Measurements from ENCODE around the gene ANKRD29. TPM values are rescaled to one million over a fixed set of nuclear protein-coding genes. Genes with fewer than 3 reads are reported as not detected.

ANKRD29 gene
- total RNA-seq, 1 experiment from 2014 or later = 8.9 TPM

- DNase-seq (ENCODE audit: low spot score) = no peak
These were observed 21.9 kb upstream of the ANKRD29 start for GRCh38 chr18:23684515-23685197.

GRCh38 chr18:23683671-23684070 lies 21.0 kb upstream of the ANKRD29 start:
- DNase-seq (ENCODE audit: low spot score) = no peak

- no peak for DNase-seq (ENCODE audit: low spot score)
These were observed 20.4 kb upstream of the ANKRD29 start for GRCh38 chr18:23683155-23683554.

DNA sequence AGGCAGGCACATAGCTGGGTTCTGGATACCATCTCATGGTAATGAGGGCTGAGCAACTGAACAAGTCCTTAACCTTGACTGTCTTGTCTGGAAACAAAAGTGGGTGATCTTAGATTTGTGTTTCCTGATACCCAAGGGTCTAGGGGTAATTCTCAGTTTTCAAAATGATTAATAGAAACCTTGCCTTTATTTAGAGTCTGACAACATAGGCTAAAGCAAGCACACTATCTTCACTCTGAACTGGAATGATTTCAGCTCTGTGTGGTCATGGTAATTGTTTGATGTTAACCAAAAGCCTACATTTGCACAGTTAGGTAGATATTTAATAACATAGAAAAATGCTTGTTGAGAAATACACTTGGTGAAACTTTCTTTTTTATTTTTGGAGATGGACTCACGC lies 19.8 kb upstream of the ANKRD29 start:
- no peak for DNase-seq (ENCODE audit: low spot score)

DNA sequence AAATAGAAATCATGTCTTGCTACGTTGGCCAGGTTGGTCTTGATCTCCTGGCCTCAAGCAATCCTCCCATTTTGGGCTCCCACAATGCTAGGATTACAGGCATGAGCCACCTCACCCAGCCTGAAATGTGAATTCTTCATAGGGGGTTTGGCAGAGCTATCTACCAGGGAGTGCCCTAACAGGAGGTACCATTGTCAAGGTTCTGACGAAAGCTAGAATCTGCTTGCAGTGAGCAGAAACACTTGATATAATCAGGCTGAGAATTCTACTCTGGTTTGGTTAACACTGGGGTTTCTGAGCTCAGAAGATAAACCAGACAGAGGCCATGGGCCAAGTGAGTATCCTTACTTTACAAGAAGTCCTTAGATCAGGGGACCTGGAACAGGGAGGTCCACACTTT lies 19.3 kb upstream of the ANKRD29 start:
- DNase-seq (ENCODE audit: low spot score) = no peak

DNA sequence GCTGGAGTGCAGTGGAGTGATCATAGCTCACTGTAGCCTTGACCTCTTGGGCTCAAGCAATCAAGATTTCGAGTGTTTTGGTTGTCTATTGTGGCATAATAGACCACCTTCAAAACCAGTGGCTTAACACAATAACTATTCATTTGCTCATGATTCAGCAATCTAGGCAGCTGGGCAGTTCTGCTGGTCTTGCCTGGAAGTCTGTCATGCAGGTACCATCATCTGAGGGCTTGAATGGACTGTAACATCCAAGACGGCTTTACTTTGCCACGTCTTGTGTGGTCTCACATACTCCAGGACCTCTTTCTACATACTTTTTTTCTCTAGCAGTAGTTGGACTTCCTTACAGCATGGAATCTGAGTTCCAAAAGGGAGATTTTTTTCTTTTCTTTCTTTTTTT lies 13.2 kb upstream of the ANKRD29 start:
- DNase-seq (ENCODE audit: low spot score) = no peak

- DNase-seq (ENCODE audit: low spot score) = no peak
These were observed 12.5 kb upstream of the ANKRD29 start for GRCh38 chr18:23675236-23675635.

DNA sequence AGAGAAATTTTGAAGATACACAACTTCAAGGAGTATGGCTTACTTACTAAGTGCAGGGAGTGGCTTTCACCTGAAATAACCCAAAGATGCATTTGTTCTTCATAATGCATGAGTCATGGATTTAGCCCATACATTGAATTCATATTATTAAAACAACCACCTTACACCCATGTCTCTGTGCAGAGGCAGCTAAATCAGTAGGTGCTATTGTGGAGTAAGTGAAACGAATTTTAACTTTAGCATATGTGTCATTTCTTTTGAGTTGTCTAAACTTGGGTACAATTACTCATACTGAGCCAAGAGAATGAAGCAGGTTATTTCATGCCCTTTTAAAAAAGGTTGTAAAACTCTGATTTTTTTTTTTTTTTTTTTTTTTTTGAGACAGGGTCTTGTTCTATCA lies 11.0 kb upstream of the ANKRD29 start:
- DNase-seq (ENCODE audit: low spot score) = no peak

DNA sequence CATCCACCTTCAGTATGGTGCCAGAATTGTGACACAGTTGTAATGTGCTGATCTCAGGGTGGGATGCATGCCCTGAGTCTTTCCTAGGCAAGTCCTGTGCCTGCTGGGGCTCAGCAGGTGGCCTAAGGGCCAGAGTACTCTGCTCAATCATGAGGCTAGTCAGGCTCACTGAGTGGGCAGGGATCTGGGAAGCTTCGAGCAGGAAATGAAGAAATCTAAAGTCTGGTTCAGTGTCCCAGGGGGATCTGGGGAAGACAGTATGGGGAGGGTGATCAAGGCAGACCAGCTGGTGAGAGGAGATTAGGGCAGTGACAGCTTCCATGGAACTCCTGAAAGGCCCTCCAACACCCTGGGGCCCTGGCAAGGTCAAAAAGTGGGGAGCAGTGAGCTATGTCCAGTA lies 8.9 kb upstream of the ANKRD29 start:
- no peak for DNase-seq (ENCODE audit: low spot score)

DNA sequence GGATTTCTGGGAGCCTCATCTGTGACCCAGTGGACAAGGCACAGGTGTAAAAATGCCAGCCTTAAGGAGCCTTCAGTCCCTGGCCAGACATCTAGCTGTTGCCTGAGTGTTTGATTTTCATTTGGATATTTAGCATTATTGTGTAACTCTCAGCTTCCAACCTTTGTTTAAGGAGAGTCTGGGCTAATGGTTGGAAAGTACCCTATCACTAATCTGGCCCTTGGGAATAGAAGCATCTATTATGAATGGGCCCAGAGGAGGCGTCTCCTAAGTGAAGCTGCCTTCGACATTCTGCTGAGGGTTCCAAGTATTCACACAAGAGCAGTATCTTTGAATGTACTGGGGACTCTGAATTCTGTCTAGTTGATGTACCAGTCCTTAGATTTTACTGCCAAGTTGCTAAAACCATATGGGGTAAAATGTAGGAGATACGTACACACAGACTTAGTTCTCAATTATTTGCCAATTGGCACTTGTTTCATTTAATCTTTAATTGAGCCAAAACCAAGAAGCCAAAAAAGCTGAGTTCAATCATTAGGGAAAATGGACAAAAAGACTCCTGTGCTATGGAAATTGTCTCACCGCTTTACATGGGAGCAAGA lies 7.2 kb upstream of the ANKRD29 start:
- no peak for DNase-seq (ENCODE audit: low spot score)

DNA sequence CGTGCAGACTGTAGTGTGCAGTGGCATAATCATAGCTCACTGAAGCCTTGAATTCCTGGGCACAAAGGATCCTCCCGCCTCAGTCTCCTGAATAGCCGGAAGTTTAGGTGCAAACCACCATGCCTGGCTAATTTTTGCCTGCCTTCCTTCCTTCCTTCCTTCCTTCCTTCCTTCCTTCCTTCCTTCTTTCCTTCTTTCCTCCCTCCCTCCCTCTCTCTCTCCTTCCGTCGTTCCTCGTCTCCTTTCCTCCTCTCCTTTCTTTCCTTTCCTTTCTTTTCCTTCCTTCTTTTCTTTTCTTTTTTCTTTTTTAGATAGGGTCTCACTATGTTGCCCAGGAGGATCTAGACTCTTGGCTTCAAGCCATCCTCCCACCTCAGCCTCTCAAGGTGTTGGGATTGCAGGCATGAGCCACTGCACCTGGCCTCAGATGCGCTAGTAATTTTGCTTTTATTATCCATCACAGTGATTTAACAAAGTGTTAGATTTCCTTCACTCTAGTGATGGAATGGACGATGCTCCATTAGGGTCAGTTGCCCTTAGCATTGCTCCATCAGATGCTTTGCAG lies 6.6 kb upstream of the ANKRD29 start:
- DNase-seq (ENCODE audit: low spot score) = no peak

- DNase-seq (ENCODE audit: low spot score) = no peak
These were observed 6.0 kb upstream of the ANKRD29 start for GRCh38 chr18:23668731-23669130.

- no peak for DNase-seq (ENCODE audit: low spot score)
These were observed 4.4 kb upstream of the ANKRD29 start for GRCh38 chr18:23667114-23667513.

DNA sequence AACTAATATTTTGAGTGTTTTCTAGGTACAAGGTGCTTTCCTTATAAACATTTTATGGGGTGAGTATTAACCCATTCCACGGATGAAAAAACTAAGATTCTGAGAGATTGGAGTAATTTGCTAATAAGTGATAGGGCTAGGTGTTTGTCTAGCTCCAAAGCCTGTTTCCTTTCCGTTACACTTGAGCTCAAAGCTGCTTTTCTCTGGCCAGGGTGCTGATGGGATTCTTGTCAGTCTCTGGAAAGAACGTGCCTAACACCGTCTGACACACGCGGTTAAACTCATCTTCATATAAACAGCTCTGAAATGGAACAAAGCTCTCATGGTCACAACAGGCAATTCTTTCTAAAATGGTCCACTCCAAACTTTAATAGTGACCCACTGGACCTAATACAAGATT lies 2.0 kb upstream of the ANKRD29 start:
- no peak for DNase-seq (ENCODE audit: low spot score)

GRCh38 chr18:23661735-23662308 lies 889 bp downstream of the ANKRD29 start:
- DNase-seq (ENCODE audit: low spot score) = no peak

GRCh38 chr18:23658285-23658684 lies 4.4 kb downstream of the ANKRD29 start:
- no peak for DNase-seq (ENCODE audit: low spot score)

DNA sequence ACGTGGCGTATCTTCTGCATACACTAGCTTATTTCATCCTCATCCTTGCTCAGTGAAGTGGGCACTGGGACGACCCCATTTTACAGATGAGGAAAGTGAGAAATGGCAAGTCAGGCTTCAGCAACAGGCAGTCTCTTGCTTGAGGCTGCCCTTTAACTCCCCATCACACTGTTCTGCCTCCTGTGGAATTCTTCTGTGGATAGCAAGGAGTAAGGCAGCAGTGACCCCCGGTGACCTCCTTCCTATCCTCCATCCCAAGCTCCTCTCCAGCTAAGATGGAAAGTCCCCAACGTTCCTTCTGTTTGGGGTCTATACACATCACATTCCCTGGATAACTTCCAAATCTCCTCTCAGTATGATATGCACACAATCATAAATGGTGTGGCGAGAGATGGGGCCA lies 10.5 kb downstream of the ANKRD29 start:
- DNase-seq (ENCODE audit: low spot score) = no peak

GRCh38 chr18:23650968-23651927 lies 11.5 kb downstream of the ANKRD29 start:
- DNase-seq (ENCODE audit: low spot score) = peak; percentile 53

DNA sequence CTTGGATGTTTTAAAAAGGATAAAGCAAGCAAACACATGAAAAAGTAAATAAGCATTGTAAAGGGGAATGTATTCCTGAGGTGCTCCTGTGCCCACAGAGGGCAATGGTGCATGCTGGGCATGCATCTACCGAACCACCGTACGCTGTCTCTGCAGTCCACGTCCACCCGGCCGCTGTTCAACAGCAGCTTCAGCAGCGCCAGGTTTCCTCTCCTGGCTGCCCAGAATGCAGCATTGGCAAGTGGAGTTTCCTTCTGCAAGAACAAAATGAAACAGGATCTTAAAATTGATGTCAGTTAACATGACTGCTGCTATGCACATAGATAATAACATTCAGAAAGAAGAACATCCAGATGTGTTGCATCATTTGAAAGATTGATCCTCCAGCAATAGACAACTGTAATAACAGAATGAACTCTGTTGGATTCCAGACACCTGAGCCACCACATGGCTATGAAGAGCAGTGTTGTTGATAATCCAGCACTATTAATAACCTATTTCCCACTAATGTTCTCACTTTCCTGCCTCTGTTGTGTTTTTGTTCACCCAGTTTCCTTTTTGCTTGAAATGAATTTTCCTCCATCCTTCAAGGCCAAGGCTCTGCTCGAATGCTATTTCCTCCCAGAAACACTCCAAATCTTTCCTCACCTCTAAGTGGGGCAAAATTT lies 13.6 kb downstream of the ANKRD29 start:
- DNase-seq (ENCODE audit: low spot score) = no peak

GRCh38 chr18:23648456-23648855 lies 14.3 kb downstream of the ANKRD29 start:
- DNase-seq (ENCODE audit: low spot score) = no peak

- no peak for DNase-seq (ENCODE audit: low spot score)
These were observed 16.4 kb downstream of the ANKRD29 start for GRCh38 chr18:23646282-23646681.

Data from H4 (cell line).